T-helper 2 cell (primary cell): ENCODE measurements around the gene CARMIL1.

Experiments
- DNase-seq, 5 experiments: peaks; one replicate each; pipeline versions ENCODE4 v3.0.0 to v3.0.0-alpha.2; 2012 to 2022

Gene CARMIL1

DNA sequence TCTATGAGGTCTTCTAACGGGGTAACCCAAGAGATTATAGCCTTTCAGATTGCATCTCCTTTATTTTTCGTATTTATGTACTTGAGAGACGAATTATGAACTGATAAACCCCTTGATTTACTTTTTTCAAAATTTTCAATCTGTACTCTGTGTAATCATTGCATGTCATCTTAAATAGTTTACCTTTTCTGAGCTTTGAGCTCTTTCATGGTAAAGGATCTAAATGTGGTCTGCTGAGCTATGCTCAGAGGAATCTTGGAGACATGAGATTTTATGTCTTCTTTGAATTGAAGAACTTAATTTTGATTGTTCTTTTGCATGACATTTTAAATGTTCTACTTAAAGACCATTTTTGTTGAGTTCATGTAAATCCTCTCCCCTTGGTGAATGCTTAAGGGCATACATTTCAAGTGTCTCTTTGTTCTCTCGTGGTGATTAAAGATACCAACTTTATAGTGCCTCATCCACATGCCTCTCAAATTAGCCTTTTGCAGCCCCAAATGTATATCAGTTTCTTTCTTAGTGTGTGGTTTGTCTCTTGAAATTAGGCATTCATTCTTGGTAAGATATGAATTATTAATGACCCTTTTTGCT, 256.6 kb downstream of the CARMIL1 start:
- no peak for DNase-seq

GRCh38 chr6:25536781-25537180, 257.6 kb downstream of the CARMIL1 start:
- DNase-seq = no peak

- no peak for DNase-seq
Observed at GRCh38 chr6:25537349-25538018, 258.3 kb downstream of the CARMIL1 start.

- no peak for DNase-seq
Observed at GRCh38 chr6:25541228-25541627, 262.1 kb downstream of the CARMIL1 start.

GRCh38 chr6:25542984-25543910, 264.1 kb downstream of the CARMIL1 start:
- DNase-seq = no peak

DNA sequence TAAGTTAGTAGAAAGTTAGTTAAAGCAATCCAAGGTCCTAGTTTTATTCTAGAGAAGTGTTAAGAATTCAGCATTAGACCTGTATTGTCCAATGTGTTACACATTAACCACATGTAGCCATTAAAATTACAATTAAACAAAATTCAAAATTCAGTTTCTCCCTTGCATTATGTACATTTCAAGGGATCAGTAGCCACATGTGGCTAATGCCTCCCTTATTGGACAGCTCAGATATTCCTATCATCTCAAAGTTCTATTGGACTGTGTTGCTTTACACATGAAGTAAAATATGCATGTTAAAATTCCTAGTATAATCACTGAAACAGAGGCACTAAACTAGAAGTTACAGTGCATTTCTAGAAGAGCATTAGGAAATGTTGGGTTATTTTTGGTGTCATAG, 265.7 kb downstream of the CARMIL1 start:
- no peak for DNase-seq

DNA sequence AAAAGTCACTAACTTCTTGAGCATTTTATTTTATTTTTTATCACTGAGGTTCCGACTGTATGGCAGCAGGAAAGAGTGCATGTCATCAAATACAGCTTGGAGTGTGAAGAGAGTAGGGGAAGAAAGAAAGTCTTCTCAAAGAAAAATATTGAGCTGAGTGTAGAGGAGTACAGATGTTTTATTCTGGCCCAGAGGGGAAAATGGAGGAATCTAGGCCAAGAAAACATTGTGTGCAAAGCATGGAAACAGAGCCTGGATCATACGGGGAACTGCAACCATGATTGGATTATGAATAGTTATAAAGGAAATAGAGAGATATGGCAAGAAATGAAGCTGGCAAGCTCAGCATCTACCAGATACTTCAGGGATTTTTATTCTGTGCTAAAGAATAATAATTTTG, 268.6 kb downstream of the CARMIL1 start:
- no peak for DNase-seq

GRCh38 chr6:25548451-25548850, 269.3 kb downstream of the CARMIL1 start:
- DNase-seq = no peak

- DNase-seq = no peak
Observed at GRCh38 chr6:25550631-25551030, 271.5 kb downstream of the CARMIL1 start.

DNA sequence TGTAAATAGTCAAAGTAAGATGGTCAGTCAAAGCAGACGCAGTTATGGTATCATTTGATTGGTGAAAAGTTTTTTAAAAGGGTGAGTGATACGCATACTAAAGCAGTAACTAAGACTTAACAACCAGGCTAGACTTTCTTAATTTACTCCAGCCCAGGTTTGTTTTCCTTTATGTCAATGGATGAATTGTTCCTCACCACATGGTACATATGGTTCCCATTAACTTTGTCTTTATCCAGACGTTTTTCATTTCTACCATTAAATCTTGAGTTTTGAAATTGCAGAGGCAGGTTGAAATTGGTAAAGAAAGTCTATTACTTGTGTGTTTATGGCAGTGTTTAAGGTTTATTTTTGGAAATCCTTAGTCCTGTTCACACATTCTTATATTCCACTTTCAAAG, 274.3 kb downstream of the CARMIL1 start:
- DNase-seq = no peak

DNA sequence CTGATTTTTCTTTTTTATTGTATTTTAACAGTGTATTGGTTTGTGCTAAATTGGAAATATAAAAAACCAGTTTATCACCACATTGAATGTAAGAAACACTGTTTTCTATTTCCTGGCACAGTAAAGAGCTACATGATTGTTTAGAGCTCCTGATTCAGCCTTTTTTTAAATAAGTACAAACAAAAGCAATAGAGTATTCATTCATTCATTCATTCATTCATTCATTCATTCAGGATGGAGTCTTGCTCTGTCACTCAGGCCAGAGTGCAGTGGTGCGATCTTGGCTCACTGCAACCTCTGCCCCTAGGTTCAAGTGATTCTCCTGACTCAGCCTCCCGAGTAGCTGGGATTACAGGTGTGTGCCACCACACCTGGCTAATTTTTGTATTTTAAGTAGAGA, 276.0 kb downstream of the CARMIL1 start:
- no peak for DNase-seq

DNA sequence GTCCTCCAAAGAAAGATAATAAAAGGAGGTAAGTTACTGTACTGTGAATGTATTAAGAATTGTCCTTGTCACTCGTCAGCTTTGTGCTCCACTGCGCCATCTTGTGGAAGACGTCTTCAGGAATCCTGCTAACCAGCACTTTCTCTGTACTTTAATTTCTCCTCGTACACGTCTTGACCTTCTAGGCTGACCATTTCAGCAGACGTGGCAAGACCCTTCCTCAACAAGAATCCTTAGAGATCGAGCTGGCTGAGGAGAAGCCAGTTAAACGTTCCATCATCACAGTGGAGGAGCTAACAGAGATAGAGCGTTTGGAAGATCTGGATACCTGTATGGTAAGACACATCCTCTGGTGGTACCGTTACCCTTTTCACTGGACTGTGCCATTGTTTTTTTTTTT, 277.3 kb downstream of the CARMIL1 start:
- DNase-seq = peak; percentile 12 to 71 (median 57)

- no peak for DNase-seq
Observed at GRCh38 chr6:25558155-25558817, 279.1 kb downstream of the CARMIL1 start.

DNA sequence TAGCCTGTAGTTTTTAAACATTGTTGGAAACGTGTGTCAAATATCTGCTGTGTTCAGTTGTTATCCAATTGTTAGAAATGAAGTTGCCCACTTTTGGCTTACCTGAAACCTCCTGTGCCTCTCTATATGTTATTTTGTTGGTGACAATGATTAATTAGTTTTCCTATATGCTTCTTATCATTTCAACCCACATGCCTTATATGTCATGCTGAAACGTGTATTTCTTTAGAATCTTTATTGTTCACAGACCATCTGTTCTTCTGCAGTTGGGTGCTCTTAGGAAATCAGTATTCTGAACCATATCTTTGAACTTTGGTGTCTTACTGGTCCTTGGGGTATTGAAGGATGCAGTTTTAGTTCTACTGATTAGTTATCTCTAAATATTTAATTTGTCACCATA, 281.7 kb downstream of the CARMIL1 start:
- DNase-seq = no peak

DNA sequence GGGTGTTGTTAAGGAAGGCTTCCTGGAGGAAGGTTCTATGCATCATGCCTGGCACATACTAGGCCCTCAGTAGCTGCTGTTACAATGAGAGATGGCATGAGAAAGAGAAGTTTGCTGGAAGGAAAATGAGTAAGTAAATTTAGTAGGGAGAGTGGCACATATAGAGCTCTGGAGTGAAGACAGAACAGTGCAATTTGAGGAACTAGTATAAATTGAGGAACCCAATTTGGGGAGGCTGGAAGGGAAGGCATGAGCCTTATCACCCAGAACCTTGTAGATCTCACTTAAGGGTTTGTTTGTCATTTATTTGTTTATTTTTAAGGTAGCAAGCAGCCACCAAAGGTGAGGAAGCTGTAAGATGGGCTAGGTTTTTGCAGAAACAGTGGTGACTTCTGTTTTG, 285.8 kb downstream of the CARMIL1 start:
- no peak for DNase-seq

- no peak for DNase-seq
Observed at GRCh38 chr6:25570578-25570977, 291.4 kb downstream of the CARMIL1 start.

GRCh38 chr6:25576919-25577318, 297.7 kb downstream of the CARMIL1 start:
- no peak for DNase-seq

DNA sequence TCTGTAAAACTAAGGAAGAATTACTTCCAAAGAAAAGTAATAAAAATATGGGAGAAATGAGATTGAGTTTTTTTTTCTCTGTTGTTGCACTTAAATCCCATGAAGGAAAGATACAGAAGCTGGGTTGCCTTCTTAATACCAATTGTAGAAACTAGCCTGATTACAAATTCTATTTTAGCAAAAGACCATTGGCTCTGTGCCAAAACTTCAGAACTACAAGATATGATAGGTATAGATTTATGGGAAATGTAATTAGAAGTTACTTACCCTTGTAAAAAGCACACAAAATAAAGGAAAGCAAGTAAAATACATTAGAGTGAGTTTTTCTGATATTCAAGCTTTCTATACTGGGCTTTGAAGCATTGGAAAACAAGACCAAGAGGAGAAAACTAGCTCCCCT, 299.4 kb downstream of the CARMIL1 start:
- no peak for DNase-seq

DNA sequence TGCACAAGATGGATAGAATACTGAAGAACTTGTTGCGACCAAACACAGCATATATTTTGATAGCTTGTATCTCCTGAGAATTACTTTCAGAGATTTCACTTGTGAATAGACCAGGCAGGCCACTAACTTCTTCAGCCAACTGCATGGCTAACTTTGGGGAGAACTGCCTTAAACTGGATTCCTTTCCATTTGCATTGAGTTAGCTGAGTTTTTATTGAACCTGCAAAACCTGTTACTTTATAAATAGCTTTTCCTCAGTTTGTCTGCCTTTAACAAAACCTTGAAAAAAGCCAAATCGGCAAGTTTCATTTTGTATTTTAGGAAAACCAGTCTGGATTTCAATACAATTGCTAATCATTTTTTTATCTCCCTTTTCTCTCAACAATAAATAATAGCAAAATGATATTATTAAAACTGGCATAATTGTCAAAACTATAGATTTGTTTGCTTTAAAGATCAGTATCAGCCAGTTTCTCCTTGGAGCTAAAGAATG, 300.3 kb downstream of the CARMIL1 start:
- DNase-seq = no peak

DNA sequence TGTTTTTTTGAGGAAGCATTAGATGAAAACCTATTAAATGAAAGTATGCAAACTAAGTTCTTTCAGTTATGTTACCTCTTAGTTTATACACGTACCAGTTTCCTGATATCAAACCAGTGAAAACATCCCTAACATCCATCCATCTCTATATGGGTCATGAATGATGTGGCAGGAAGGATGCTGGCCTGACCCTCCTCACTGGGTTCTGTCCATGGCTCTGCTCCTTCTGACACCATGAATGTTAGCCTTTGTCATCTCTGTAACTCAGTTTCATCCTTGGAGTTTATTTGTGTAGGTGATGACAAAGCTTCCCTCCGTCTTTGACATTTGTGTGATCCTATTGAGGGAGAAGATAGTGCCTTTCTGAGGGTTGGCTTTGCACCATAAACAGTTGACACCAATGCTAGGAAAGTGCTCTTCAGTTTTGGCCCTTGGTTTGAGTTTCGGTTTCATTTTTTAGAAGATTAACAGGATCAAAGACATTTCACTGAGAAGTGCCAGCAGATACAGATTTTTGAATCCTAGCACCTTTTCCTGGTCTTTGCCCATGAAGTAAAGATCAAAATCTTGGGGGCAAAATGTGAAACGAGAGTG, 300.8 kb downstream of the CARMIL1 start:
- peak in 1 of 5 experiments; percentile 57 for DNase-seq

DNA sequence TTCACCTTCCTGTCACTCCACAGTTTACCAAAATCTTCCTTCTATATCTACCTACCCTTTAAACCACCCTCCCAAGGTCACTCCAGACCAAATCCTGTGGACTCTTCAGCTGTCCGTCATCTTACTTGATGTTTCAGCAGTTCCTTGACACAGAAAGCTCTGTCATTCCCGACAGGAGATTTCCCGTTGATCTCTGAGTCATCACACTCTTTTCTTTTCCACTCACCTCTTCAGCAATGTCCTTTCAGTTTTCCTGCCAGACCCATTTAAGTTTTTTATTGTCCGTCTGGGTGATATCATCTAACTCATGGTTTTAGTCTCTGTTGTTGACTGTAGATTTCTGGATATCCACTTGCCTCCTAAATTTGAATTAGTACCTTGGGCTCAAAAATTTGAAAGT, 302.9 kb downstream of the CARMIL1 start:
- no peak for DNase-seq

GRCh38 chr6:25583099-25583498, 303.9 kb downstream of the CARMIL1 start:
- DNase-seq = no peak

GRCh38 chr6:25583906-25584305, 304.7 kb downstream of the CARMIL1 start:
- no peak for DNase-seq
